Large intestine (tissue), 3 donors: ENCODE results near the gene SLC35G2. TPM values are rescaled to one million over a fixed set of nuclear protein-coding genes. Genes with fewer than 3 reads are reported as not detected.
A peak's percentile ranks its signal among the peaks of the same experiment; 100 is the strongest.
"Not testable (repeated sequence)": the region's sequence is repeated elsewhere in the genome, so short reads cannot be mapped to it uniquely, and the experiment has no call there.

ENCODE experiments used
- DNase-seq, 2 donors: peaks; one replicate each; pipeline versions ENCODE4 v3.0.0 to v3.0.0-alpha.2; 2013
- H3K27ac ChIP-seq: one replicate; pipeline ENCODE4 v1.5.1; 2013; ENCODE audit warnings: low read length
- H3K27me3 ChIP-seq: 2 replicates; pipeline ENCODE4 v1.6.1; 2013; ENCODE audit warnings: low read length; ENCODE audit not compliant: control insufficient read depth, insufficient read depth
- H3K36me3 ChIP-seq: 2 replicates; pipeline ENCODE4 v1.6.1; 2013; ENCODE audit warnings: low read length; ENCODE audit not compliant: control insufficient read depth, insufficient read depth
- H3K4me1 ChIP-seq: one replicate; pipeline ENCODE4 v1.6.1; 2013; ENCODE audit warnings: low read length; ENCODE audit not compliant: control insufficient read depth, insufficient read depth
- H3K4me3 ChIP-seq: one replicate; pipeline ENCODE4 v1.5.1; 2013; ENCODE audit warnings: low read length
- H3K9me3 ChIP-seq: one replicate; pipeline ENCODE4 v1.6.1; 2013; ENCODE audit warnings: mild to moderate bottlenecking, low read depth, low read length, moderate library complexity; ENCODE audit not compliant: control insufficient read depth
- WGBS: methylation state at CpG from one replicate; pipeline ENCODE4 v1.1.5; 2013; ENCODE audit warnings: low lambda C conversion rate; ENCODE audit not compliant: insufficient coverage; 5-methylcytosine and 5-hydroxymethylcytosine counted together
- polyA plus RNA-seq: library from polyadenylated mRNA; unstranded; fragments of 120-200 nt; gene quantifications from one replicate; pipeline ENCODE4 v1.2.1, GENCODE V29; 2013

SLC35G2 gene
- polyA plus RNA-seq, 1 donor, result 3.4 TPM

DNA sequence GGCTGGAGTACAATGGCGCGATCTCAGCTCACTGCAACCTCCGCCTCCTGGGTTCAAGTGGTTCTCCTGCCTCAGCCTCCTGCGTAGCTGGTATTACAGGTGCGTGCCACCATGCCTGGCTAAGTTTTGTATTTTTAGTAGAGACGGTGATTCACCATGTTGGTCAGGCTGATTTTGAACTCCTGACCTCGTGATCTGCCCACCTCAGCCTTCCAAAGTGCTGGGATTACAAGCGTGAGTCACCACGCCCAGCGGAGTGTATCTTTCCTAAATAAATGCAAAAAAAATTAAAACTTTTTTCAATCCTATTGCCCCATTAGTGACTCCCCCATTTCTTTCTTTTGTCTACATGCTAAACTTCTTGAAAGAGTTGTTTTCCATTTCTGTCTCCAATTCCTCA lies 17.8 kb upstream of the SLC35G2 start:
- H3K9me3 ChIP-seq, H3K4me1 ChIP-seq, H3K27ac ChIP-seq, H3K36me3 ChIP-seq, DNase-seq, H3K4me3 ChIP-seq, H3K27me3 ChIP-seq: not testable (repeated sequence)
- WGBS, result no CpG with 5 or more reads among the region's 10 CpGs

DNA sequence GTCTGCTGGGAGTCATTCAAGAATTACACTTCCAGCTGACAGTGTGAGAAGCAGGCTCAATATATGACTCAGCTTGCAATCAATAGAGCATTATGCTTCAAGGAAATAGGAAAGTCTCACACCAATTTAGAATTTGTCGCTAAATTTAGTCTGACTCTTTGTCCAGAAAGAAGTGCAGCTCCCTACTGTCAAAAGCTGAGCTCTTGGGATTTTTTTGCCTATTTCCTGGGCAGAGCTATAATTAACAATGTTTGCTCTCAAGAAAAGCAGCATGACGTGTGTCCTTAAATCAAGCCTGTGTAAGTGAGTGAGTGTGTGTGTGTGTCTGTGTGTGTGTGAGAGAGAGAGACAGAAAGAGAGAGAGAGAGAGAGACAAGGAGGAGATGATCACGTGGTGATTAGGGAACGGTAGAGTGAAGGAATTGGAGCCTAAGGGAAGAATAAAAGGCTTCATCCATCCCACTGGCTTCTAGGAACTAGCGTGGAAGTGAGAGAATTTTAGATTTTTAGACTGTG lies 16.4 kb upstream of the SLC35G2 start:
- Histone ChIP-seq H3K27me3 (no peaks in the 10 kb centered on the region), H3K36me3 (no peaks in the 10 kb centered on the region), H3K9me3 (no peaks in the 10 kb centered on the region), H3K4me3 (no peak overlapping the region), H3K27ac (no peak overlapping the region), H3K4me1 (no peaks in the 10 kb centered on the region)
- peak in 1 of 2 donors; percentile 27 for DNase-seq
- WGBS, result 0% methylated on average over 2 of the region's 5 CpGs

DNA sequence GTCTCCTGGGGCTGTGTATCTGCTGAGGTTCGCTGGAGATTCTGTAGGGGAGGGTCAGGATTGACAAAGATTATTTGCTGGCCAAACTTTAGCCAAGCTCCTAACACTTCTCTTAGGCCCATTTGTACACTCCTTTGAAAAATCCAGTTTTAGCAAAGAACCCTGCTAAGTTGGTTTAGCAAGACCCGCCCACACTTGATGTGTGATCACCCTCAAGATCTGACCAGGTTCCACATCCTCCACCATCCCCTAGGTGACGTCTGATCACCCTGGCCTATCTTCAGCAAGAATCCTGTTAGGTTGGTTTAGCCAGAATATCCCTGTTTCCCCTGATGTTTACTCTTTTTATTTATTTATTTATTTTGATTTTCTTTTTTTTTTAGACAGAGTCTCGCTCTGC lies 14.8 kb upstream of the SLC35G2 start:
- Histone ChIP-seq H3K9me3 (no peaks in the 10 kb centered on the region), H3K36me3 (no peaks in the 10 kb centered on the region), H3K27ac (no peak overlapping the region), H3K4me3 (no peak overlapping the region), H3K4me1 (no peaks in the 10 kb centered on the region), H3K27me3 (no peaks in the 10 kb centered on the region)
- DNase-seq, result no peak
- 100% methylated on average over 1 of the region's 4 CpGs for WGBS

DNA sequence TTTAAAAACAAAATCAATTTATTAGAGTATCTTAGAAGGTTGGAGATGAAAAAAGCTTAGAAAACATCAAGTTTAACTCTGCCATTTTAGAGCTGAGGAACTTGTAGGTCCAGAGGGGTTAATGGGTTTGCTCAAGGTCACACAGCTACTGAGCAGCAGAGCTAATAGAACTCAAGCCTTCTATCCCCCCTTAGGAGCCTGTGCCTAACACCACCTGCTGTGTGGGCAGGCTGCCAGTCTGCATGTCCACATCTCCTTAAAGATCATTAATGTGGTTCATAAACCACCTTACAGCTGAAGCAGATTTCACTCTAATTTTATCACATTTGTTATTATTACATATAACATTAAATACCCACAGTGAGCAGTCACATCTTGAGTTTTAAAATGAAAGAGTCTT lies 14.1 kb upstream of the SLC35G2 start:
- no peaks in the 10 kb centered on the region for H3K36me3 ChIP-seq
- no peak for DNase-seq
- no peaks in the 10 kb centered on the region for H3K9me3 ChIP-seq
- H3K27ac ChIP-seq, result no peak overlapping the region
- no peaks in the 10 kb centered on the region for H3K4me1 ChIP-seq
- H3K4me3 ChIP-seq, result no peak overlapping the region
- no peaks in the 10 kb centered on the region for H3K27me3 ChIP-seq

DNA sequence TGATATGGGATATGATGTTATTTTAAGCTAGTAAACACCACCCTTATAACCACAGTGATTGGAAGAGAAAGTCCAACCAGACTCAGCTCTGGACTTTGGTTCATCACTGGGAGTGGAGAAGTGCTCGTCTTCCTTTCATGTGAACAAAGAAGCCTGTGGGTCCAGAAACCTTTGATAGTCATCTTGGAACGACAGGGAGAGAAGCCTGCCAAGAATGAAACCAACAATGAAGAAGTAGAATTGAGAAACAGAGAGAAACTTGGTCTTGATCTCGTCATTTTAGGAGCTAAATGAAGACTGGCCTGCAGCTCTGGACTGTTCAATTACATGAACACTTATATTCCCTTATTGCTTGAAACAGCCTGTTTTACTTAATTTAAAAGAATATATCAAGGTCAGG lies 13.1 kb upstream of the SLC35G2 start:
- Histone ChIP-seq H3K4me3 (no peak overlapping the region), H3K27ac (no peak overlapping the region), H3K36me3 (no peaks in the 10 kb centered on the region), H3K9me3 (no peaks in the 10 kb centered on the region), H3K4me1 (no peaks in the 10 kb centered on the region), H3K27me3 (no peaks in the 10 kb centered on the region)
- no CpG with 5 or more reads among the region's 3 CpGs for WGBS
- peak in 1 of 2 donors; percentile 24 for DNase-seq

DNA sequence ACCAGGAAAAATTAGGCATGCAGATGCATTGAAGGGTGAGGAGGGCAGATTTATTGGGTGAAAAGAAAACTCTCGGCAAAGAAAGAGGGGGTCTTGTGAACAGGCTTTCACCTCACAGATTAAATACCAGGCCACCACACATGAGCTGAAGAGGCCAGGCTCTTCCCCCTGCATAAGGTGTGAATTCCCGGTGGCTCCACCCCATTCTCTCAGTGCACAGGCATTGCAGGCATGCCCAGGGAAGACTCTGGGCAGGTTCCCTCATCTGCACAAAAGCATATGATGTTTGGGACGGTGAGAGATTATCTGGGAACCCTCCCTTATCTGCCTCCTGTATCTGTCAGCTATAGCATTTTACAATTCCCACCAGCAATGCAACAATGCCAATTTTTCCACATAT lies 7.2 kb upstream of the SLC35G2 start:
- Histone ChIP-seq H3K4me3 (no peak overlapping the region), H3K27ac (no peak overlapping the region), H3K4me1 (no peaks in the 10 kb centered on the region), H3K9me3 (no peaks in the 10 kb centered on the region), H3K27me3 (peaks cover under 1% of the 10 kb centered on the region), H3K36me3 (no peaks in the 10 kb centered on the region)
- 100% methylated on average over 1 of the region's 3 CpGs for WGBS
- no peak for DNase-seq

DNA sequence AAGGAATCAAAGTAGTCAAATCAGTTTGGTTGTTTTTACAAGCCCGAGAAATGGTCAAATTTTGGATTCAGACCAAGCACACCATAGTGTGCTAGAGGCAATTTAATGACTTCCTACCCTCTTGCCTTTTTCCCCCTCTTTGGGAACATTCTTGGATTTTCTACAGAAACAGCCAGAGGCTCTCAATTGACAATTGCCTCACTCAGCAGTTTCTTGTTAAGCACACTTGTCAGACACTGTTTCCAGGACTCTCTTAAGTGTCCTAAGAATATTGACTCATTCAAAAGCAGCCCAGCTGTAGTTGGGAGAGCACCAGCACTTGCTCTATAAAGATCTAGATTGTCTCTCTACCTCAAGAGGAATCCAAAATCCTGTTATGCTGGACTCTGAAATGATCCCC lies 1.5 kb upstream of the SLC35G2 start:
- H3K27ac ChIP-seq, result no peak overlapping the region
- no peak for DNase-seq
- no peak overlapping the region for H3K4me3 ChIP-seq
- no peaks in the 10 kb centered on the region for H3K36me3 ChIP-seq
- H3K27me3 ChIP-seq, result peaks cover 35% of the 10 kb centered on the region
- WGBS, result 33% methylated on average over 1 of the region's 1 CpG
- peaks cover 17% of the 10 kb centered on the region for H3K4me1 ChIP-seq
- peaks cover 3% of the 10 kb centered on the region for H3K9me3 ChIP-seq

DNA sequence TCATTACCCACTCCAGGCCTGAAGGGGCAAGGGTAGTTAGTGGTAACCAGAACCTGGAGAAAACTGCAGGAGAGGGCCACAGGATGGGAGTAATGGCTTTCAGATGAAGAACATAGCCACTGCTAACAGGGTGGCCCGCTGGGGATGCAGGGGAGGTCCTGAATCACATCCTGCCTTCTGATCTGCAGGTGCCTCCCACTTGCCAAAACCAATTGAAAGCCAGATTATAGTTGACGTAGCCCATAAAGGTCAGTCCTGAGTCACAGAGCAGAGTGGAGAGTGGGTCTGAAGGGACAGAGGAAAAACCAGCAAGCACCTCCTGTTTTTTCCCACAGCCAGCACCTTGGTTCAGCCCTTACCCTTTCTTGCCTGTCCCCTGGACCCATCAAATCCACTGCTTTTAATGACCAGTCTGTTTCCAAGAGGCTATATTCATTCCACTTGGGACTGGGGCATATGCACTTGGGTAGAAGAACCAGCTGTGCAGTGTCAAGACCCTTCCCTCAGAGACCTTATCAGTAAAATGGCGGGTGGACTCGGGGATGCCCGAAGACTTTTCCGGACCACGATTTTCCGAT lies 646 bp upstream of the SLC35G2 start:
- H3K4me1 ChIP-seq, result peaks cover 17% of the 10 kb centered on the region
- H3K36me3 ChIP-seq, result no peaks in the 10 kb centered on the region
- WGBS, result no CpG with 5 or more reads among the region's 8 CpGs
- H3K27me3 ChIP-seq, result peaks cover 35% of the 10 kb centered on the region
- no peak overlapping the region for H3K27ac ChIP-seq
- peak in 1 of 2 donors; percentile 11 for DNase-seq
- peaks cover 3% of the 10 kb centered on the region for H3K9me3 ChIP-seq
- peak overlapping the region; percentile 48 for H3K4me3 ChIP-seq

DNA sequence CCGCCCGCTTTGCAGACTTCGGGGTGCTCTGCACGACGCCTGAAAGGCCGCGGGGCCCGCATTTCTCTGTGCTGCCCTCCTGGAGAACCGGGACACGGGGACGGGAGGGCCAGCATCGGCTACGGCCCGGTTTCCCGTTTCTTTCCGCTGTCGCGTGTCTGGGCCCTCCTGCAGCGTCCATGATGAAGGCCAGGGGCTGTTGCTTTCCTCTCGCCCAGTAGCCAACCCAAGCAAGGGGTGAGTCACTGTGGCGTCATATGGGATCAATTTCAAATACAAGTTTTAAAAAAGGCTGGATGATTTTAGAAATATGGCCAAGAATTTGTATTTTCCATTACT lies 435 bp downstream of the SLC35G2 start:
- Histone ChIP-seq H3K27ac (no peak overlapping the region), H3K27me3 (peaks cover 35% of the 10 kb centered on the region), H3K4me3 (peak overlapping the region; percentile 48), H3K9me3 (peaks cover 7% of the 10 kb centered on the region), H3K4me1 (peaks cover 17% of the 10 kb centered on the region), H3K36me3 (no peaks in the 10 kb centered on the region)
- no CpG with 5 or more reads among the region's 21 CpGs for WGBS
- no peak for DNase-seq

DNA sequence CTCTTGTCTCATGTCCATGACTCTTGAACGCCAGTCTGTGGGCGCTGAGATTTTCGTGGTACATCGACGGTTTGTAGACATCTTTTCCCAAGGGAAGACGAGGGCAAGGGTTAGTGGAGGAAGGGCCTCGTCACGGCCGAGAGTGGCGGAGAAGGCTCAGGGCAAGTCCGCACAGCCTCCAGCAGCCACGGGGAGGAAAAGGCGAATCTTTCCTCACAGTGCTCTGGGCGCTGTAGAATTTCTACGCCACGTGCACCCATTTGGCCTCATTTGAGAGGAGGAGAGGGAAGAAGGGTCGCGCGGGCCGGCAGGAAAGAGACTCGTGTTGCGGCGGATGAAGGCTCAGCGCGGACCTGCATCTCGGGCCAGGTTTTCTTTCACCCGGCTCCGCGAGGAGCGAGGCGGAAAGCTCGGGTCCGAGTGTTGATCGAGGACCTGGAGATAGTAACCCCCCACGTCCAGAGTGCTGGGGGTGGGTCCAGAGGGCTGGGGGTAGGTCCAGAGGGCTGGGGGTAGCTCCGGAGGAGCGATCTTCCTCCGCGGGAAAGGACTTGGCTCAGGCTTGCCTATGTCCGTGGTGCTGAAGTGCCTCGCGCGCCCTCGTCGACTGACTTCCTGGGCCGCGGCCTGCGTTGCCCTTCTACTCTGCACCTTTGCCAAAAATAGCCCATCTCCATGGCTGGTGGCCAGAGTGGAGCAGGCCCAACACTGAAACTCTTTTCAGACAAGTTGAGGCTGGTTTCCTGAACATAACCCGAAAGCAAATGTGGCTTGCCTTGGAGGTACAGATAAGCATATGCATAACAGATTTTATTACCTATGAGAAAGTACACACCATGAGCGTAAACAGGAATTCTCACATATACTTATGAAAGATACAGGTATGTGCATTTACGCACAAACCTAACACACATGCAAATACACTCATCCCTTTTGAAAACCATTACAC lies 1.1 kb downstream of the SLC35G2 start:
- H3K27ac ChIP-seq, result no peak overlapping the region
- peaks cover 35% of the 10 kb centered on the region for H3K27me3 ChIP-seq
- H3K4me3 ChIP-seq, result peak overlapping the region; percentile 48
- DNase-seq, result peak; percentile 31 to 68
- H3K36me3 ChIP-seq, result no peaks in the 10 kb centered on the region
- H3K9me3 ChIP-seq, result peaks cover 7% of the 10 kb centered on the region
- 50% methylated on average over 2 of the region's 51 CpGs for WGBS
- peaks cover 17% of the 10 kb centered on the region for H3K4me1 ChIP-seq
